GM18508 (cell line): ENCODE data around the gene HAPSTR1.

ENCODE experiments used
- ATAC-seq: cut with Tn5 transposase; IDR thresholded peaks from one replicate; pipeline ENCODE4 v1.9.1; 2021; ENCODE audit warnings: moderate number of reproducible peaks; ENCODE audit not compliant: insufficient read depth, unreplicated experiment

Gene HAPSTR1

DNA sequence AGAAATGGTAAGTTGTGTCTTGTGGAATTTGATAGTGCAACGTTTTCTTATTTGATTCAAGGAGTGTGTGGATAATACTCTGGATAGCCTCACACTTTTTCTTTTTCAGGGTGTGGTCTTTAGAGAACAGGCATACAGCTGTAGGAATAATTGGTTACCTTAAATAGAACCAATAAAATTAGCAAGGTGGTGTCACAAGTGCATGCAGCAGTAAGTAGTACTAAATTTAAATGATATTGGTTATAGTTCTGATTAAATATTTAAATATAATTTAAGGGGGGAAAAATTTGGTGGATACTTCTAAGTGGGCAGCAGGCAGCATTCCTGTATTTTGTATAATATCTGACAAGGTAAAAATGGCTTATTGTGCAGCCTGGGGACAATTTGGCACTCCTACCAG is 3.7 kb downstream of the HAPSTR1 start:
- no peak for ATAC-seq

DNA sequence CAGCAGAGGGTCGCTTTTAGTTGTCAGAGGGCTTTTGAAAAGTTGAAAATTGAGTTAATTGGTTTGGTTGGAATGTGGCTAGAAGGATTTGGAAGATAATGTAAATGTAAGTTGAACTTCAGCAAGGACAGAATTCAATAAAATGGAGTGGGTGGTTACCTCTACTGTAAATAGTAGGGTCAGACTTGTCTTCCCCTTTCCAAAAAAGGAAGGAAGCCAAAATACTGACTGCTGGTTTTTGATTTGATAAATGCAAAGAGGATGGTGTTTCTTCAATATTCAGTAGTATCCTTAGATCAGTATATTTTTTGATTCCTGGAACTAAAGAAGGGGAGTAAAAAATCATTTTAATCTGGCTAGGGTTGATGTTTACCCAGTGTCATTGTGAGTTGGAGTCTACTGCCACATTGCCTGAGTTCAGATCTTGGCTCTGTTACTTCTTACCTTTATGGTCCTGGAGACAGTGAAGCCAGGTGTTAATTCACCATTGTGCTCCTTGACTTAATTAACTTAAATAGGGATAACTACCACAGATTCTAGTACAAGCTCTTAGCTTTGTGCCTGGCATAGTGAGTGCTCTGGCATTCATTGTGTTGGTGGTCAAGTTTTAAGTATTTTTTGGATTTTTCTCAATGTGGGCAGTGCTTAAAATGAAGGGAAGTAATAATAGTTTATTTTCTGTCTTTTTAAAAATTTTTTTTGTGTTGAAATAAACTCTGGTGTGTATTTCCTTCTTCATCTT is 4.4 kb downstream of the HAPSTR1 start:
- ATAC-seq: no peak

DNA sequence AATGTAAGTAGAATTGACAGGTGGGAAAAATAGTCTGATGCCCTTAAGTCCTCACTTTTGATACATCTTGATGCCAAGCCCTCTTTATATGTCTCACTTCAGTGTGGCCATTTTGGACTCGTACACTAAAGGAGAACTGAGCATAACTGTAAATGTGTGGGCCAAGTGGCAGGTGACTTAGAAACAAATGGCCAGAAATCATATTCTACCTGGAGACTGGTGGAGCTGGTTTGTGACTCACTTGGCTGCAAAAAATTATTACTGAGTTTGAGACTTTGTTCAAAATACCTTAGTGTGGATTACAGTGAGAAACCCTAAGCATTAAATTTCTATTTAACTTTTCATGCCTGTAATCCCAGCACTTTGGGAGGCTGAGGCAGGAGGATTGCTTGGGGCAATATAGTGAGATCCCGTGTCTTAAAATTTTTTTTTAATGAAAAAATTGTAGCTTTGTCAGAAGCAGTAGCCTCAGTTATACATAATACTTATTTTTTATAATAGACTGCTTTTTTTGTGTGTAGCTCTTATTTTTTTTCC is 5.0 kb downstream of the HAPSTR1 start:
- no peak for ATAC-seq

DNA sequence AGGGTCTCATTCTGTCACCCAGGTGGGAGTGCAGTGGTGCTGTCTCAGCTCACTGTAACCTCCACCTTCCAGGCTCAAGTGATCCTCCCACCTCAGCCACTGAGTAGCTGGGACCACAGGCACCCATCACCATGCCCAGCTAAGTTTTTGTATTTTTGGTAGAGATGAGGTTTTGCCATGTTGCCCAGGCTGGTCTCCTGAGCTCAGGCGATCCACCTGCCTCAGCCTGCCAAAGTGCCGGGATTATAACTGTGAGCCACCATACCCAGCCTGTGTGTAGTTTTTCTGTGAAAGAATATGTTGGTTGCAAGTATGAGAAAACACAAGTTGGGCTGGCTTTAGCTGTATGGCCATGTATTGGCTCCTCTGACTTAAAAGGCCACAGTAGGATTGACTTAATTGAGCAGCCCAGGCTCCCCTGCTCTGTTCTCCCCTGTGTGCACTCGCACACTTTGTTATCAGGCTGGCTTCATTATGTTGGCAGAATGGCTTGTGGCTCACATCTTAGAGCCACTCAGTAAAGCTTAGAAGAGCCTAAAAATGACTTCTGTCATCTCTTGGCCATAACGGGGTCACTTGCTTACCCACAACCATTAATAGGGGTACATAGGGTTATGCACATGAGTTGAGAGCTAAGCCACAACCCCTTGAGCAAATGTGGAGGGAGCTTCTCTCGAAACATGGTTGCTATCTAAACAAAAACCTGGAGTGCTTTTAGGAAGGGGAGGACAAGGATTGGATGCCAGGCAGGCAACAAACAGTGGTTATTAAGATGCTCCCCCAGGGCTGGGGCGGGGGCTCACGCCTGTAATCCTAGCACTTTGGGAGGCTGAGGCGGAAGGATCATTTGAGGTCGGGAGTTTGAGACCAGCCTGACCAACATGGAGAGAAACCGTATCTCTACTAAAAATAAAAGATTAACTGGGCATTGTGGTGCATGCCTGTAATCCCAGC is 6.1 kb downstream of the HAPSTR1 start:
- ATAC-seq: no peak

DNA sequence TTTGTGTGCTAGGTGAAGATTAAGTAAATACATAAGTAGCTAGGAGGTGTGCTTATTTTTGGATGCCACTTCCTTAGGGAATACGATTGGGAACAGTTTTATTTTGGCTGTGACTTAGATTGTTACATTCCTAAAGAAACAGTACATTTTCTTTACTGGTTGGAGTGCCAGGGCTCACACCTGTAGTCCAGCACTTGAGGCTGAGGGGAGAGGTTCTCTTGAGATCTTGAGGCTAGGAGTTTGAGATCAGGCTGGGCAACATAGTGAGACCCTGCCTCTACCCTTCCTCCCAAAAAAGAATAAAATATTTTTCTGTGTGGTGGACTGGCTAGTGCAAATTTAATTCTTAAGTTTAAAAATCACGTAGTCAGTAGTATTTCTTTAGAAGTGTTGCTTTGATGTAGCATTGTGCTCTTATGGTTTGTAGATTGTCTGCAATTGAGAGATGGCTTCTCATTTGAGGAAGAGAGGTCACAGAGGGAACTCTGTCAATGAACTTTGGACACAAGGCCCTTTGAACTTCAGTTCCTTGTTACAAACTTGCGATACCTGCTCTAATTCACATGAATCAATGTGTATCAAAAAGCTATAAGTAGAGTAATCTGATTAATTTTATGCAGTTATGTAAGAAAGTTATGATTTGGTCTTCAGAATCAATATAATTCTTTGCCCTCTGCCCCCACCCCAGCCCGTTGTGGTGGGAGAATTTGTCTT is 7.1 kb downstream of the HAPSTR1 start:
- ATAC-seq: no peak

DNA sequence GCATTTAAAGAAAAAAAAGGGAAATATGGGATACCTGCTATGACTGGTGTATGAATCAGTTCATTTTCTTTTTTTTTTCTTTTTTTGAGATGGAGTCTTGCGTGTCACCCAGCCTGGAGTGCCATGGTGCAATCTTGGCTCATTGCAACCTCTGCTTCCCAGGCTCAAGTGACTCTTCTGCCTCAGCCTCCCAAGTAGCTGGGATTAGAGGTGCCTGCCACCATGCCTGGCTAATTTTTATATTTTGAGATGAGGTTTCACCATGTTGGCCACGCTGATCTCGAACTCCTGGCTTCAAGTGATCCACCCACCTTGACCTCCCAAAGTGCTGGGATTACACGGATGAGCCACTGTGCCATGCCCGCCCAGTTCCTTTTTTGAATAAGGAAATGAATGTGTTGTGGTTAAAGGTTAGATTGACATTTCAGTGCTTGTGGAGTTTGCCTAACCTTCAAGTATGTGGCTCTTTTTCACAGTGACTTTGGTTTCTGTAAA is 7.7 kb downstream of the HAPSTR1 start:
- no peak for ATAC-seq

DNA sequence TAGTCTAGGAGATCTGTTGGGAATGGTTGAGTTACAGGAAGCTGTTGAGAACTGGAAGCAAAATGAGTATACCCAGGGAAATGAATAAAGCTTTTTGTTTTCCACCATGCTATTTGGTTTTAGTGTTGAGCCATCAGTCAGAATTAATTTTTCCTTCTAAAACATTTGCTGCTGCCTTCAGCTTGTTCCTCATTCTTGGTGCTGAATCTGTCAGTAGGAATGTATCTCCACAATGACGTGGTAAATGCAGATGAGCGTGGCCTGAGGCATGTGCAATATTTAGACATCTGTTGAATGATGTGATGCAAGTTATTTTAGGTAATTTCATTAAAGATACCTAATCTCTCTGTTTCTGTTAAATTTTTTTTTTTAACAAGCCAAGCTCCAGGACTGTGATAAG is 10.9 kb downstream of the HAPSTR1 start:
- no peak for ATAC-seq

DNA sequence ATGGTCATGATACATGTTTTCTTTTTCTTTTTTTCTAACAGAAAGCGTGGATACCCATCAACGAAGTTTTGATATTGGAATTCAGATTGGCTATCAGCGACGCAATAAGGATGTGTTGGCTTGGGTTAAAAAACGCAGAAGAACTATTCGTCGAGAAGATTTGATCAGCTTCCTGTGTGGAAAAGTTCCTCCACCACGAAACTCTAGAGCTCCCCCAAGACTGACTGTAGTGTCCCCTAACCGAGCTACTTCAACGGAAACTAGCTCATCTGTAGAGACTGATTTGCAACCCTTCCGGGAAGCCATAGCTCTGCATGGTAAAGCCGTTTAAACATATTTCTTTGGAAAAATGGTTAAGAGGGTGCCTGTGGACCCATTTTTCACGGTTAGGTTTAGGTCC is 11.5 kb downstream of the HAPSTR1 start:
- ATAC-seq: no peak

DNA sequence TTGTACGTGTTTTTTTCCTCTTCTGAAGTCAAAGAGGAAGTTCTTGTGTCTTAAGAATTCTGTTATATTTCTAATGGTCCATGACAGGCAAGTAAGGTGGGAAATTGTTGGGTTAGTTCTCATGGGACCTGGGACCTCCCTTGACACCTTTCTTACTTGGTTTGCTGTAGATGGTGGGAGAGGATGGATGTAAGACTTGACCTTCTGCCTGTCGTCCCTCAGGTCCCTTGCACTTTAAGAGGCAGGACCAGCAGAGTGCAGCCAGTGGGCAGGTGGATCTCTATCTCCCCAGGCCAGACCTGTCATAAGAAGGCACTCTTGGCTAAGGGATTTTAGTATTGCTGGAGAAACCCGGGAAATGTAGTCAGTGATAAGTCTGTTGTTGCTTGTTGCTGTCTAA is 12.1 kb downstream of the HAPSTR1 start:
- no peak for ATAC-seq

DNA sequence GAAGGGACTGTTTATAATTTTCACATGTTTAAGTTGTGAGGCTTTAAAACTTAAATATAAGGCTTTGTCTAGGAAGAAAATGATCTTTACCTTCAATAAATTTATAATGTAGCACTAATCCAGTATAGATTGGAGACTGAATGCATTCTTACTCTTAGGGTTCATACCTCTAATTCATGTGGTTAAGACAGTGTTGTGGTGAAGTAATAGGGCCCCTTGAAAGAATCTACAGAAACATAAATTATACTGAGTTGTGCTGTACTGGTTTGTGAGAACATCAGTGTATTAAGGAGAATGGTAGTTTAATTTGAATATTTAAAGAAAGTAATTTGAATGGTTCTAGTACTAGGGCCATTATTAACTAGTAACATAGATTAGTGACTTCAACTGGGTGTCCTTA is 13.7 kb downstream of the HAPSTR1 start:
- no peak for ATAC-seq

DNA sequence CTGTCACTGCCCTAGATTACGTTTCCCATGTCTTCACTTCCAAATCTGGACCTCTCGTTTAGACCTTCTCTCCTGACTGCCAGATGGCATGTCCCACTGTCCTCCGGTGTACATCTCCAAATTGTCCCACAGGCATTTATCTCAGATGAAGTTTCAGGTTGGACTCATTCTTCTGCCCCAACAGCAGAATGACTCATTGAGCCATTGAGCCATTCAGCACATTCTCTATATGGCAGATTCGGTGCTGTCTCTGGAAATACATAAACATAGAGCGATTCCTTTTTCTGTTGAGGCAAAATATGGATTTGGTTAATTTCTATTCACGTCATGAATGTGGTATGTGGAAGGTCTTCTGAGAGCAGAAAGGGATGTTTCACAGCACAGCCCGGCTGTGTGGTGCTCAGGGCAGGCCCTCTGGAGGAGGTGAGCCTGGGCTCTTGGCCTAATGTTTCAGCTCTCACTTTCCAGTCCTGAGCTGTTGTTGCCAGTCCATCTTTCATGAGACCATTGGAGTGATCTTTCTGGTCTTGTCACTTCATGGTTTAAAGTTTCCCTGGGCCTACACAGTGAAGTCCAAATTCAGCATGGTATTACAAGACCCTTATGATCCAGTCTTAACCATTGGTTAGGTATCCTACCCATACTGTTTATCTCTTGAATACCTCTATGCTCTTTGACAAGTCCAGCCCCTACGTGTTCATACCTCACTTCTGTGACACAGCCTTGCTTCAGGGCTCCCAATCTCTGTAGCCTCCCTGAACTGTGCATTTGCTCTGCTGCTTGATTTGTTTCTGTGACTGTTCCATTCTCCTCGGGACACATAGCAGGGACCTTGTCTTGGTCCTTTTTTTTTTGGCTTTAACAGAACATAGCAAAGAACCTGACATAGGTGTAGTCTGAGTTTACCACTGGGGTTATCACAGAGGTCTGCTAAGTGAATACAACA is 15.9 kb downstream of the HAPSTR1 start:
- no peak for ATAC-seq

DNA sequence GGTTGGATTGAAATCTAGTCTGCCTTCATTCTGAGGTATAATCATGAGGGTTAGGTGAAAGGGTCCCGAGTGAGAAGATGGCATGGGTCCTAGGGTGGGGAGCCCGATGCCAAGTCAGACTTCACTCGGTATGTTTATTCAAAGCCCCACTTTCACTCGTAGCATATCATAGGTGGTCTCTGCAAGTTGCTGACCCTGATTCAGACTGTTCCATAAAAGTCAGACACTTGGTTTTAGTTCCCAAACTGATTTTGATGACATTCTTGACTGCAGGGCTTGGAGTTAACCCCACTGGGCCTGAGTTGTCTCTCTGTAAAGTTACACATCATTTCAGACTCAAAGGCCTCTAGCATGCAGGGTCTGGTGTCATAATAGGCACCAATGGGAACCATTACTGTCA is 17.8 kb downstream of the HAPSTR1 start:
- ATAC-seq: no peak

DNA sequence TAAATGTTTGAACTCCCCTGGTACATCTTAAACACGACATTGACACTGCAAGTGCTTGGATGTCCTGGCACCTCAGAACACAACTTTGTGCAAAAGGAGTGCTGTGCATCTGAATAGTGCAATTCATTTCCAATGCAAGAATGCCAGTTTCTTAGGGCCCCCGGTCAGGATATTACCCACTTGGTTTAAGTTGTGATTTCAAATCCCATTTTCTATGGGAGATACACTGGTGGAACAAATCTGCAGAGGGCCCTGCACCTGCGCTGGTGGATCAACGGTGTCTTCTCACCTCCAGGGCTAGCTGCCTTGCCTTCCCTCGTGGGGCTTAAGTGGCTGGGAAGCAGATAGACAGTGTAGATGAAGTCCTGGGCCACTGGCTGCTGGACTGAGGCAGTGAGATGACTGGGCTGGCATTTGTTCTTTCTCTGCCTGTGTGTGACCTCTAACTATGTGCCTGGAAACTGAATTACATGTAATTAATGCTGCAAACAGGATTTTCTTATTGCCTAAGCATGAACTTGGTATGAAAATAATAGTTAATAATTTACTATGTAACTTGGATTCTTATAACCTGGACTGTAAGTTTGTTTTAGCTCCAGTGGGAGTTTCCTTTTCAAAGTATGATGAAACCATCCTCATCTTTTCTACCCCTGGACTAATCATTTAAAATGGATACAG is 20.9 kb downstream of the HAPSTR1 start:
- no peak for ATAC-seq

DNA sequence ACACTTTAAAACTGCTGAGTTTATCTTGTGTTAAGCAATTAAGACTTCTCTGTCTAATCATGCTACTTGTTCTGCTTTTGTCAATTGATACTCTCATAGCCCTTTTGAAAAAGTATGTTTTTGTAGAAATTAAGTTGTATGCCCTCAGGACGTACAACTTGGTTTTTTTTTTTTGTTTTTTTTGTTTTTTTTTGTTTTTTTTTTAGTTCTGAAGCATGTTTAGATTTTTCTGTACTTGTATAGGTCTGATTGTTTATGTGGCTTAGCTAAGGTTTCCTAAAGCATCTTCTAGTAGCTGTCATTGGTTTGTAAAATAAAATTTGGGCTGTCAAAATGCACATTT is 21.4 kb downstream of the HAPSTR1 start:
- ATAC-seq: no peak

DNA sequence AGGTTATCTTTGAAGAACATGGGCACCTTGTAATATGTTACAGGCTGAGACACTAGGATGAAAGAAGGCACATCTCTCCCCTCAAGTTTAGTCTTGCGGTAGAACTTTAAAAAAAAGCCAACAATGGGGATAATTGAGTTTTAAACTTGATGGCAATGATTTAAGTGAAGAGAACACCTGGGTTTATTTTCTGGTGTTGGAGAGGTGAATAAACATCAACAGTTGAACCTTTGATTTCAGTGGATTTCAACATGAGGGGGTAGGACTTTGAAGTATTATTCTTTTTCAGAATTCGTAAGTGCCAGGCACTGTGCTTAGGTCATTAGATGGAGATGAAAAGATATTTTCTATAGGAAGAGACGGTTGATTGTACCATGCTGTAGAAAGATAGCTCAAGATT is 22.3 kb downstream of the HAPSTR1 start:
- ATAC-seq: no peak

DNA sequence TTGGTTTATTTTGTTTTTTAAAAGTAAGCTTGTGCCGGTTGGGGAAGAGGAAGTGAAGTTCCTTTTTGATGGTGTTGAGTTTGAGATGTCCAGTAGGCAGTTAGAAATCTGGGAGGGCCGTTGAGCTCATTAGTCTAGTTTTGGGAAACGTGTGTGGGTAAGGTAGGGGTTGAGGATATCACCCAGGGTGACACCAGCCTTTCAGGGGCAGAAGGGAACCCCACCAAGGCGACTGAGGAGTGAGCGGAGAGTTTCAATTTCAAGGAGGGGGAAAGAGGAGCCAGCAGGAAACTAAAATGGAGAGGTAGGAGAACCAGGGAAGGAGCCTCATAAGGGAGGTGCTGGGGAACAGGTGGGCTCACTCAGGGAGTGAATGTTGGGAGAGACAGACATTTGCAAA is 22.7 kb downstream of the HAPSTR1 start:
- ATAC-seq: no peak

DNA sequence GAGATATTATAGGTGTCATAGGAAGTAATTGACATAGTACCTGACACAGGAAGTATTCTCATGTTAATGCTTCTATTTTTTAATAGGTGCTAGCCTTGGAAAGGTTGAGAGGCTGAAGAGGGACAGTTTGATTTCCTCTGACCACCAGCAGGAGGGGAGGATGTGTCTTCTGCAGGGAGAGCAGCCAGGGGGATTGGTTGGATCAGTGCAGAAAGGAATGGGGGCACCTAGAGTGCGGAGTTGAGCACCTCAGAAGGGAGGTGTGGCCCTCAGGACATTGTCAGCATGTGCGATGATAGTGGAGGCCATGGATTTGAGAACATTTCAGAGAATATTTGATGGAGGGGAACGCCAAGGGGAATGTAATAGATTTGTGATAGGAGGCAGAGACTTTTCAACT is 23.4 kb downstream of the HAPSTR1 start:
- ATAC-seq: no peak

DNA sequence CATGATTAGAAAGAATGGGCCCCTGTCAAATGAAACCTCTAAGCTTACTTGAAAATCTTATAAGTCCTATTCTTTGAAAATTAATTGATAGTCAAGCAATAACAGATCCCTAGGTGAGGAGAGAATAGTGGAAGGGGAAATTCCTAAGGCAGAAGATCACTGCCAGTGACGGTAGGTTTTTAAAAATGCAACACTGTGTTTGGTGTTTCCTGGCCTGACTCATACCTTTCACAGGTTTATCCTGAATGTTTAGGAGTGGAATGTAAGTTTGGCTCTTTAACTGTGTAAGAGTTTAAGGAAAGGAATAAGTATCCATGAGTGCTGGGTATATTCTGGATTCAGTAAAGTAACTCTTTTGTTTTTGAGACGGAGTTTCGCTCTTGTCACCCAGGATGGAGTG is 23.8 kb downstream of the HAPSTR1 start:
- no peak for ATAC-seq

DNA sequence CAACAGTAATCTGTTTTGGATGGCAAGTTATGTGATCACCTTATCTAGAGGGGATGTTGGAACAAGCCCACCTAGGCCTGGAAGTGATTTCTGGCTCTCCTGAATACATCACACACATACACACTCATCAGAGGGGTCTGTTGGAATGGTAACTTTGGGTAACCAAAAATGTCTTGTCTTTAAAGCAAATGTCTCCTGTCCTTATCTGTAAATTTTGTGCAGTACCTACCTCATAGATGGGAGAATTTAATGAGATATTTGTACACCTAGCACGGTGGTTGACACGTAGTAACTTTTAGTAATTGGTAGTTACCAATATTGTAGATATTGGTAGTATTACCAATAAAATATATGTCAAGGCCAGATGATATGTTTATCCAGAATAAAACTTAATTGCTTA is 24.7 kb downstream of the HAPSTR1 start:
- no peak for ATAC-seq
